Bronchial epithelial cell (primary cell): Measurements from ENCODE around the gene CNTNAP2. TPM values are rescaled to one million over a fixed set of nuclear protein-coding genes. Genes with fewer than 3 reads are reported as not detected.

Source experiments
- DNase-seq: peaks from one replicate; pipeline ENCODE4 v3.0.0-alpha.2; 2010; ENCODE audit warnings: low read depth
- FAIRE-seq: peaks from 2 replicates; lab custom pipeline; 2011; peaks lifted over from hg19 to GRCh38; lab: Jason Lieb, UNC
- H3K27me3 ChIP-seq: 2 replicates; pipeline ENCODE4 v1.5.1; 2011; ENCODE audit warnings: low read length; ENCODE audit not compliant: control insufficient read depth, insufficient read depth
- H3K36me3 ChIP-seq: 2 replicates; pipeline ENCODE4 v1.5.1; 2011; ENCODE audit warnings: low read length; ENCODE audit not compliant: control insufficient read depth, insufficient read depth
- H3K4me3 ChIP-seq: 2 replicates; pipeline ENCODE4 v1.5.1; 2011; ENCODE audit warnings: mild to moderate bottlenecking, low read depth, low read length, control low read depth
- total RNA-seq: library from RNA; depleted of rRNA; stranded (reverse); fragments of >200 nt; gene quantifications from 2 replicates; pipeline ENCODE4 v1.2.1, GENCODE V29; 2014
- TF ChIP-seq, protein P1 (sequence below): IDR thresholded peaks from 2 replicates; pipeline ENCODE4 v1.5.1; 2011; ENCODE audit warnings: mild to moderate bottlenecking, moderate library complexity, low read length, control low read depth, inconsistent platforms; ENCODE audit not compliant: insufficient read depth, severe bottlenecking

CNTNAP2 gene
- total RNA-seq, 1 donor from 2014 or later = 0.26 TPM

DNA sequence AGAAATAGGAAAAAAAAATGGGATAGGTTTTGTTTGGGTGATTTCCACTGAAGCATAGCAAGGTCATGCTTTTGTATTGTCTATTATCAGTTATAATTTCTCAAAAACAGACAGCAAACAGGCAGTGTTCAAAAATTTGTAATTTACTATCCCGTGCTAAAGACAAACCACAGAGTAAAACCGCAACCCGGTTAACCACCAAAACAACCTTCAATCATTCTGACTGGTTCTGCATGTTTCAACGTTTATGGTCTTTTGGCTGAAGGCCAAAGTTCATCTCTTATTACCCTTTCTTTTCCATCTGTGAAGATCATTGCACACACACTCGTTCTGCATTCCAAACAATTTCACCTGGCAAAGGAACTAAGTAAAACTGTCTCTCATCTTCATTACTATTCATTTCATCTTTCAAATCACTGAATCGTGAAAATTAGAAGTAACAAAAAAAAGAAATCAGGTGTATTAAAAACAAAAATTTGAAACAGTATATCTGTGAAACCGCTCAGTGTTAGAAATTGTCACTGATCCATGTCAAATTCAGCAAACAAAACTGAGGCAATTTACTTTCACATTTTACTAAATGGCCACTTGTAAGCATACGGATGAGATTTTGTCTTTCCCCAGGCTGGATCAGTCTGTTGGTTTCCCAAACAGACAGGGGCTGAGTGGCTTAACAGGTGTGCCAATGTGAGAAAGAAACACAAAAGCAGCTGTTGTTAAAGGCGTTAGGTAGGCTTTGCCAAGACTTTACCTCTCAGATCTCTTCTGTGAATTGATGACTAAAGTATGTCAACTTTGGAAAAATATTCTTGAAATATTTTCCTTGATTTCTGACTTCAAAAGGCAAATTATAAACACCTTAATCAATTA is 539.6 kb downstream of the CNTNAP2 start:
- TF ChIP-seq, protein P1, sequence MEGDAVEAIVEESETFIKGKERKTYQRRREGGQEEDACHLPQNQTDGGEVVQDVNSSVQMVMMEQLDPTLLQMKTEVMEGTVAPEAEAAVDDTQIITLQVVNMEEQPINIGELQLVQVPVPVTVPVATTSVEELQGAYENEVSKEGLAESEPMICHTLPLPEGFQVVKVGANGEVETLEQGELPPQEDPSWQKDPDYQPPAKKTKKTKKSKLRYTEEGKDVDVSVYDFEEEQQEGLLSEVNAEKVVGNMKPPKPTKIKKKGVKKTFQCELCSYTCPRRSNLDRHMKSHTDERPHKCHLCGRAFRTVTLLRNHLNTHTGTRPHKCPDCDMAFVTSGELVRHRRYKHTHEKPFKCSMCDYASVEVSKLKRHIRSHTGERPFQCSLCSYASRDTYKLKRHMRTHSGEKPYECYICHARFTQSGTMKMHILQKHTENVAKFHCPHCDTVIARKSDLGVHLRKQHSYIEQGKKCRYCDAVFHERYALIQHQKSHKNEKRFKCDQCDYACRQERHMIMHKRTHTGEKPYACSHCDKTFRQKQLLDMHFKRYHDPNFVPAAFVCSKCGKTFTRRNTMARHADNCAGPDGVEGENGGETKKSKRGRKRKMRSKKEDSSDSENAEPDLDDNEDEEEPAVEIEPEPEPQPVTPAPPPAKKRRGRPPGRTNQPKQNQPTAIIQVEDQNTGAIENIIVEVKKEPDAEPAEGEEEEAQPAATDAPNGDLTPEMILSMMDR = no peak

DNA sequence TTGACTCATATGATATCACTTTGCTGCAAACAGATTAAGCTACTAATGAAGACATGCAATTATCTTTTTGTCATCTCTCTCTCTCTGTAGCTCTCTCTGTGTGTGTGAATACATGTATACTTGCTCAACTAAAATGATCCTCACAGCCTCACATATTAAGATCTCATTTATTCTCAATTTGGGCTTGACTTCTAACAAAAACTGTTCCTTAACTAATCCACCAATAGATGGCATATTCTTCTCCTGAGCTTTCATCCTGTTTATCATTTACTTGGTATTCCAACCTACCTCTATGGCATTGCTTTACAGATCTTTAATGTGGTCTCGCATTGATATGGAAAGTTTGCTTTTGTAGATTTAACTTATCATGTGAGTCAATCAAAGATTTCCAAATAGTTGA is 540.4 kb downstream of the CNTNAP2 start:
- no peak overlapping the region for H3K4me3 ChIP-seq
- TF ChIP-seq, protein P1 = no peak
- FAIRE-seq (no peak), DNase-seq (no peak)
- H3K27me3 ChIP-seq = no peaks in the 10 kb centered on the region
- H3K36me3 ChIP-seq = no peaks in the 10 kb centered on the region

More for the DNA sequence above, 539.6 kb downstream of the CNTNAP2 start:
- Histone ChIP-seq H3K27me3 (no peaks in the 10 kb centered on the region), H3K4me3 (no peak overlapping the region), H3K36me3 (no peaks in the 10 kb centered on the region)
- DNase-seq (no peak), FAIRE-seq (no peak)

DNA sequence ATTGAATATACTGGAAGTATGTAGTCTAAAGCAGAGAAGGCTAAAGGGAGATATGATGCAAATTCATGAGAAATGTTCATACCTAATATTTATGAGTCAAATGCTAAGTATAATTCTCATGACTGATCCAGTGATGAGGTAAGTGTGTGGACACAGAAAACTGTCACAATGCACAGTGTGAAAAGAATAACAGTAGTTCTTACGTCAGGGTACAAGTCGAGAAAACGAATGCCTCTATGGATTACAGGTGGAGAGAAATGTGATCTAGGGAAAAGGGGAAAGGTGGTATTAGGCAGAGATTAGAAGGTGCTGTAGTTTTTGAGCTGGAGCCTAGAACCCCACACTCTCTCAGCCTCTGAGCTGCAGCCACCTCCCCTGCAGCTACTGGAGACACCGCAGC is 542.0 kb downstream of the CNTNAP2 start:
- no peak for FAIRE-seq

DNA sequence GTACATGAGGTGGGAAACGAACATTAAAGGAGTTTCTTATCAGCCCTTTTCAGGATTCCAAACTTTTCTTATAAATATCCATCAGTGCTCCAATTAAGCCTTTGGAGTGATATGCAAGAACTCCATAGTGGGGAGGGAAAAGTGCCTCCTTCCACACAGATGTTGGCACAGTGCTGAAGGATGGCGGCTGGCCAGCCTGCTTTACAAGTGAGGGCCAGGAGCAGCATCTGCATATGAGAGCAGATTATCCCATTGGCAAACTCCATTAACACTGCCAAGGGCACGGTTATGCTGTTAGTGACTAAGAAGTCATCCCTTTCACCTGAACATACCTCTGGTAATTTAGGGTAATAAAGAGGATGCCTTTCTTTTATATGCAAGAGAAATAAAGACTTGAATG is 543.1 kb downstream of the CNTNAP2 start:
- Histone ChIP-seq H3K4me3 (no peak overlapping the region), H3K36me3 (no peaks in the 10 kb centered on the region), H3K27me3 (no peaks in the 10 kb centered on the region)
- TF ChIP-seq, protein P1 = no peak
- no peak for DNase-seq
- FAIRE-seq = no peak

More for the DNA sequence above, 542.0 kb downstream of the CNTNAP2 start:
- Histone ChIP-seq H3K36me3 (no peaks in the 10 kb centered on the region), H3K27me3 (no peaks in the 10 kb centered on the region), H3K4me3 (no peak overlapping the region)
- TF ChIP-seq, protein P1 = no peak
- no peak for DNase-seq

DNA sequence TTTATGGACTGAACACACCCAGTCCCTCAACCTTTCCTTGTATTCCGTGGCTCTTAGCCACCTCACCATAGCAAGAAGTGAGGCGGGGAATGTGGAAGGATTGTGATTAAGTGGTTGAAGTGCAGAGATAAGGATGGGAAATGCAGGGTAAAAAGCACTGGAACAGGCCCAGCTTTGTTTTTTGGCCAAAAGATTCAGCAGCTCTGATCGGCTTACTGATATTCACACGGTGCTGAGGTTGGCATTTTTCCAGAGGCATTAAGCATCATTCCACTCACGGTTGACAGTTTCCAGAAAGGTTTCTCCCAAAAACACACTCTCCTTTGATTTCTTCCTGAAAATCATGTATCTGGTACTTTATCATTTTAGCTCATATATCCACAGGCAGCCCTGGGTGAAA is 544.2 kb downstream of the CNTNAP2 start:
- no peaks in the 10 kb centered on the region for H3K27me3 ChIP-seq
- FAIRE-seq (no peak), DNase-seq (no peak)
- no peaks in the 10 kb centered on the region for H3K36me3 ChIP-seq
- no peak overlapping the region for H3K4me3 ChIP-seq
- TF ChIP-seq, protein P1 = no peak
